IMR-90 (cell line): ENCODE results near the gene QTRT2. TPM values are rescaled to one million over a fixed set of nuclear protein-coding genes. Genes with fewer than 3 reads are reported as not detected.

ENCODE experiments used
- ATAC-seq: fragments of 200-7000 bp; cut with Tn5 transposase; 2 replicates; pipeline ENCODE4 v1.9.1; 2020; ENCODE audit warnings: low read depth, mild to moderate bottlenecking, moderate library complexity
- BruUV-seq: library from RNA; stranded (reverse); fragments of 400-500 nt; replicated peaks from 2 replicates; lab custom pipeline; 2021; lab: Mats Ljungman, UMichigan
- CTCF ChIA-PET: fragments of 300-600 bp; formaldehyde crosslinking; extraction: SDS; loops from one replicate; lab custom pipeline; 2021; ENCODE audit warnings: antibody characterized with exemption; lab: Yijun Ruan, JAX
- POLR2A ChIA-PET: fragments of 300-600 bp; sonication (Branson Sonifier 250); formaldehyde crosslinking; loops from one replicate; lab custom pipeline; 2022; ENCODE audit warnings: antibody characterized with exemption; ENCODE audit not compliant: unreplicated experiment; lab: Charles Lee
- DNase-seq: peaks from one replicate; pipeline ENCODE4 v3.0.0; 2013
- H2AFZ ChIP-seq: replicated peaks from 2 replicates; pipeline ENCODE3; 2013; ENCODE audit warnings: low read length, mild to moderate bottlenecking; ENCODE audit not compliant: poor library complexity
- H2AK5ac ChIP-seq: 2 replicates; pipeline ENCODE4 v1.6.1; 2013; ENCODE audit warnings: low read depth, low read length, inconsistent platforms
- H2AK9ac ChIP-seq: replicated peaks from 2 replicates; pipeline ENCODE3; 2013; ENCODE audit warnings: mild to moderate bottlenecking, low read depth, low read length, moderate library complexity; ENCODE audit not compliant: poor library complexity
- H2BK120ac ChIP-seq: 2 replicates; pipeline ENCODE4 v1.6.1; 2013; ENCODE audit warnings: low read depth, low read length, inconsistent platforms
- H2BK15ac ChIP-seq: 3 replicates; pipeline ENCODE4 v1.6.1; 2013; ENCODE audit warnings: low read depth, low read length, inconsistent platforms
- H2BK20ac ChIP-seq: 2 replicates; pipeline ENCODE4 v1.6.1; 2013; ENCODE audit warnings: low read depth, mild to moderate bottlenecking, inconsistent platforms, low read length, moderate library complexity
- H2BK5ac ChIP-seq: 2 replicates; pipeline ENCODE4 v1.6.1; 2013; ENCODE audit warnings: mild to moderate bottlenecking, low read depth, low read length, inconsistent platforms; ENCODE audit not compliant: poor library complexity, severe bottlenecking
- H3K14ac ChIP-seq: replicated peaks from 2 replicates; pipeline ENCODE4 v1.6.1; 2013; ENCODE audit warnings: low read depth, low read length, inconsistent platforms
- H3K18ac ChIP-seq: 2 replicates; pipeline ENCODE4 v1.6.1; 2013; ENCODE audit warnings: low read depth, low read length, control low read depth
- H3K23ac ChIP-seq: 2 replicates; pipeline ENCODE4 v1.6.1; 2013; ENCODE audit warnings: low read depth, low read length, inconsistent platforms
- H3K27ac ChIP-seq: 2 replicates; pipeline ENCODE4 v1.5.1; 2013; ENCODE audit warnings: mild to moderate bottlenecking, control low read depth, low read length; ENCODE audit not compliant: insufficient read depth
- H3K27me3 ChIP-seq: 2 replicates; pipeline ENCODE4 v1.6.1; 2013; ENCODE audit warnings: low read length; ENCODE audit not compliant: control insufficient read depth, insufficient read depth
- H3K36me3 ChIP-seq: 2 replicates; pipeline ENCODE4 v1.6.1; 2013; ENCODE audit warnings: low read length, mixed read lengths; ENCODE audit not compliant: control insufficient read depth, insufficient read depth
- H3K4ac ChIP-seq: 2 replicates; pipeline ENCODE4 v1.6.1; 2013; ENCODE audit warnings: low read depth, low read length, inconsistent platforms
- H3K4me1 ChIP-seq: 2 replicates; pipeline ENCODE4 v1.6.1; 2013; ENCODE audit warnings: low read length, mixed read lengths; ENCODE audit not compliant: control insufficient read depth, insufficient read depth
- H3K4me2 ChIP-seq: 2 replicates; pipeline ENCODE4 v1.6.1; 2013; ENCODE audit warnings: low read depth, mild to moderate bottlenecking, control low read depth, low read length, moderate library complexity
- H3K4me3 ChIP-seq: 2 replicates; pipeline ENCODE4 v1.5.1; 2013; ENCODE audit warnings: low read depth, mild to moderate bottlenecking, control low read depth, low read length, moderate library complexity; ENCODE audit not compliant: insufficient read depth
- H3K56ac ChIP-seq: 2 replicates; pipeline ENCODE4 v1.6.1; 2013; ENCODE audit warnings: low read length, inconsistent platforms; ENCODE audit not compliant: insufficient read depth; ENCODE audit errors: extremely low read depth
- H3K79me1 ChIP-seq, 2 experiments: 2 replicates each; pipeline ENCODE4 v1.6.1; 2013; ENCODE audit warnings: low read length in 2 of 2, inconsistent platforms in 1 of 2, low read depth in 1 of 2
- H3K9ac ChIP-seq: 2 replicates; pipeline ENCODE4 v1.6.1; 2013; ENCODE audit warnings: low read depth, low read length, control low read depth
- H3K9me1 ChIP-seq: 2 replicates; pipeline ENCODE4 v1.6.1; 2013; ENCODE audit warnings: low read length, inconsistent platforms; ENCODE audit not compliant: insufficient read depth
- H3K9me3 ChIP-seq: 2 replicates; pipeline ENCODE4 v1.6.1; 2013; ENCODE audit warnings: low read length; ENCODE audit not compliant: control insufficient read depth, insufficient read depth
- H4K20me1 ChIP-seq: 2 replicates; pipeline ENCODE4 v1.6.1; 2013; ENCODE audit warnings: low read length, inconsistent platforms; ENCODE audit not compliant: insufficient read depth
- H4K5ac ChIP-seq: 2 replicates; pipeline ENCODE4 v1.6.1; 2013; ENCODE audit warnings: mild to moderate bottlenecking, low read depth, low read length, control low read depth
- H4K8ac ChIP-seq, 2 experiments: 2 replicates each; pipeline ENCODE4 v1.6.1; 2013; ENCODE audit warnings: low read depth in 2 of 2, low read length in 2 of 2, control low read depth in 1 of 2, inconsistent platforms in 1 of 2
- H4K91ac ChIP-seq: 2 replicates; pipeline ENCODE4 v1.6.1; 2013; ENCODE audit warnings: low read depth, low read length, inconsistent platforms; ENCODE audit not compliant: insufficient read depth
- BHLHE40 ChIP-seq: fragments of 150-350 bp; IDR thresholded peaks from 2 replicates; pipeline ENCODE4 v1.6.1; 2016; ENCODE audit warnings: mild to moderate bottlenecking, low read depth, low read length
- CHD1 ChIP-seq: IDR thresholded peaks from 2 replicates; pipeline ENCODE4 v1.6.1; 2012; ENCODE audit warnings: low read depth, low read length, improper control_type of control experiment
- CTCF ChIP-seq: conservative IDR thresholded peaks from 2 replicates; pipeline ENCODE4 v1.5.1; 2012; ENCODE audit warnings: mild to moderate bottlenecking, low read depth, low read length, improper control_type of control experiment
- MAFK ChIP-seq: IDR thresholded peaks from 2 replicates; pipeline ENCODE4 v1.6.1; 2012; ENCODE audit warnings: low read depth, low read length, improper control_type of control experiment
- MAZ ChIP-seq: IDR thresholded peaks from 2 replicates; pipeline ENCODE4 v1.6.1; 2012; ENCODE audit warnings: low read depth, mild to moderate bottlenecking, low read length, improper control_type of control experiment, moderate library complexity, borderline replicate concordance
- MXI1 ChIP-seq: IDR thresholded peaks from 2 replicates; pipeline ENCODE4 v1.6.1; 2012; ENCODE audit warnings: low read depth, mild to moderate bottlenecking, low read length, moderate library complexity, borderline replicate concordance
- RCOR1 ChIP-seq: IDR thresholded peaks from 2 replicates; pipeline ENCODE4 v1.6.1; 2012; ENCODE audit warnings: mild to moderate bottlenecking, low read length, improper control_type of control experiment; ENCODE audit not compliant: insufficient replicate concordance
- SMC3 ChIP-seq: fragments of 150-350 bp; IDR thresholded peaks from 2 replicates; pipeline ENCODE4 v1.6.1; 2016; ENCODE audit warnings: low read depth, mild to moderate bottlenecking, antibody characterized with exemption, low read length, moderate library complexity
- WGBS, 2 experiments: methylation state at CpG; one replicate each; pipeline versions ENCODE4 v1.1.5 to v1.1.7; 2013; ENCODE audit warnings: missing lambda C conversion rate in 2 of 2; ENCODE audit not compliant: insufficient read length in 1 of 2; ENCODE audit errors: extremely low coverage in 2 of 2; 5-methylcytosine and 5-hydroxymethylcytosine counted together
- dilution Hi-C: fragments of 300-500 bp; cut with HindIII; formaldehyde crosslinking; loops from one replicate; pipeline ENCODE4 v1.14.3; 2018; ENCODE audit warnings: low sequenced_read_pairs; ENCODE audit not compliant: unreplicated experiment
- in situ Hi-C: fragments of 300-500 bp; cut with MboI; formaldehyde crosslinking; loops from 3 replicates; pipeline ENCODE4 v1.14.3; 2019; ENCODE audit warnings: low sequenced_read_pairs, inconsistent platforms, mixed read lengths
- intact Hi-C: fragments of 100-400 bp; cut with micrococcal nuclease; formaldehyde crosslinking; loops from 2 replicates; pipeline ENCODE4 v1.10.0; 2022
- polyA plus RNA-seq, 3 experiments: library from polyadenylated mRNA; depleted of rRNA; stranded (reverse); fragments of >200 nt; gene quantifications; 2 replicates each; pipeline ENCODE4 v1.2.3, GENCODE V29; 2012; ENCODE audit warnings: low replicate concordance in 1 of 3
- total RNA-seq: library from RNA; depleted of rRNA; stranded (reverse); fragments of >200 nt; gene quantifications from 2 replicates; pipeline ENCODE4 v1.2.3, GENCODE V29; 2012

The QTRT2 gene
- total and polyA plus RNA-seq, 2 of the 4 experiments (the other 2 are of a cell fraction), result 7.3 to 15.6 TPM

- H2AFZ ChIP-seq, result no peak overlapping the region
- no peak overlapping the region for H3K4me2 ChIP-seq
- H3K56ac ChIP-seq, result no peak overlapping the region
- whole genome bisulfite sequencing, 2 experiments, result no CpG with 5 or more reads among the region's 3 CpGs
- H4K20me1 ChIP-seq, result no peaks in the 10 kb centered on the region
- H3K23ac ChIP-seq, result no peak overlapping the region
- H3K4ac ChIP-seq, result no peak overlapping the region
- no peak overlapping the region for H2BK5ac ChIP-seq
- H3K9ac ChIP-seq, result no peak overlapping the region
- no peaks in the 10 kb centered on the region for H3K36me3 ChIP-seq
- no peak overlapping the region for H2BK120ac ChIP-seq
- H2AK9ac ChIP-seq, result no peak overlapping the region
- H3K4me1 ChIP-seq, result no peaks in the 10 kb centered on the region
- ChIA-PET CTCF (no interaction called here), POLR2A (no interaction called here)
- BruUV-seq, result no TSS peak
- DNase-seq (peak; percentile 46), ATAC-seq (peak; percentile 68)
- no peak overlapping the region for H2BK15ac ChIP-seq
- TF ChIP-seq RCOR1, result no peak
- TF ChIP-seq CTCF, result no peak
- no peak for TF ChIP-seq BHLHE40
- TF ChIP-seq MAFK, result no peak
- TF ChIP-seq SMC3, result no peak
- no peak for TF ChIP-seq MAZ
- no peak for TF ChIP-seq CHD1
- TF ChIP-seq MXI1, result no peak
- no peaks in the 10 kb centered on the region for H3K79me1 ChIP-seq
- H2BK20ac ChIP-seq, result no peak overlapping the region
- no peak overlapping the region for H2AK5ac ChIP-seq
- no peak overlapping the region for H4K8ac ChIP-seq
- no peak overlapping the region for H3K14ac ChIP-seq
- intact Hi-C loops (no loop called here), in situ Hi-C loops (no loop called here), dilution Hi-C loops (no loop called here)
- H3K4me3 ChIP-seq, result no peak overlapping the region
- H3K9me1 ChIP-seq, result no peaks in the 10 kb centered on the region; the same call in 1 of the 2 replicates
- H4K5ac ChIP-seq, result no peak overlapping the region
- peaks cover 2% of the 10 kb centered on the region; the same call in 1 of the 2 replicates for H3K27me3 ChIP-seq
- H3K9me3 ChIP-seq, result no peaks in the 10 kb centered on the region
- H3K27ac ChIP-seq, result no peak overlapping the region
- H4K91ac ChIP-seq, result no peak overlapping the region
- no peak overlapping the region for H3K18ac ChIP-seq
These were observed 47.9 kb downstream of the QTRT2 start for GRCh38 chr3:114104414-114104813.
